HG03060 (cell line): Measurements from ENCODE around the gene CYTH3.
"Not testable (repeated sequence)": the region's sequence is repeated elsewhere in the genome, so short reads cannot be mapped to it uniquely, and the experiment has no call there.

Experiments
- ATAC-seq: cut with Tn5 transposase; IDR thresholded peaks from one replicate; pipeline ENCODE4 v1.9.1; 2021; ENCODE audit warnings: low read depth, moderate number of reproducible peaks; ENCODE audit not compliant: unreplicated experiment

The CYTH3 gene

DNA sequence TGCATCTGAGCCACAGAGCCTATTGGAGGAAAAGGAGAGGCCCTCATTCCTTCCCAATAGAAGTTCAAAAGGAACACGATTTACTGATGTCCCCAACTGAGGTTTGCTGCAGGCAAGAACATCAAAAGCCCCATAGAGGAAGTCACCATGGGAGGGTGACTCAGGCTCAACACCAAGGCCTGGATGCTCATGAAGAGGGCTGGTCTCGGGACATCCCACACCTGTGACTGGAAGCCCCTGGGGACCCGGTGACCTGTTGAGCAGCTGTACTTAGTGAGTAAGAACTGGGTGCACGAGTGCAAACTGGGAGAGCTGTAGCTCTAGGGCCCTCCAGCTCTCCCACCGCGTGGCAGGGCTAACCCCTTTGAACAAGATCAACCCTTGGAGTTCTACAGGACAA, 38.0 kb downstream of the CYTH3 start:
- no peak for ATAC-seq

DNA sequence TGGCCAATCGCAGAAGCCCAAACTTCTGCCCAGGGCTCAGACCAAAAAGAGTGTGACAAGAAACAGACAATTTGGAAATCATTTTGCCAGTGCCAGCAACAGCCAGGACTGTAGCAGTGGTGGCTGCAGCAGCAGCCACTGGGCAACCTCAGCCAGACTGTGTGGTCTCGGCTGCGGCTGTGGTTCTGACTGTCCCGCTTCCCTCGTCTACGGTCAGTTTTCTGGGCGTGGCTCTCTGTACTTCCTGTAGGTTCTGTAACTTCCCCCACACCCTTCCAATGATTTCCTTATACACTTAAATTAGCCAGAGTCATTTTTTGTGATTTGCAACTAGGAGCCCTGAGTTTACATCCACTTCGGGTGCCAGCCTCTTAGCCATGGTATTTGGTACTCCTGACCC, 39.9 kb downstream of the CYTH3 start:
- ATAC-seq: no peak

DNA sequence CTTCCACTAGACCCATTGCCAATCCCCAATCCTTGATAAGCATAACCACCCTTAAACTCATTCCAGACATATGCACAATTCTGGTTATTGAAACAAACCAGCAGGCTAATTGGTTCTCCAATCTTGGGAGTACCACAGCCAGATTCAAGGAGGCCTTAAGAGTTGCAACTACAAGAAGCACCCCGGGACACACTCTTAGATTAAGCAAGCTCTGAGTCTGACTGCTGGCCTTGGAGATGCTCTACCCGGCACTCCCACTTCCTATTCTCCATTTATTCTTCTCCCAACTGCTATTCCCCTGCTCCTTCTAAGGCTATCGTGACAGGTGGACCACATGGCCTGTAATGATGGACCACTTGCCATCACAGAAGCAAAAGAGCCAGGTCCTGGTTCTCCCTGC, 40.3 kb downstream of the CYTH3 start:
- ATAC-seq: no peak

DNA sequence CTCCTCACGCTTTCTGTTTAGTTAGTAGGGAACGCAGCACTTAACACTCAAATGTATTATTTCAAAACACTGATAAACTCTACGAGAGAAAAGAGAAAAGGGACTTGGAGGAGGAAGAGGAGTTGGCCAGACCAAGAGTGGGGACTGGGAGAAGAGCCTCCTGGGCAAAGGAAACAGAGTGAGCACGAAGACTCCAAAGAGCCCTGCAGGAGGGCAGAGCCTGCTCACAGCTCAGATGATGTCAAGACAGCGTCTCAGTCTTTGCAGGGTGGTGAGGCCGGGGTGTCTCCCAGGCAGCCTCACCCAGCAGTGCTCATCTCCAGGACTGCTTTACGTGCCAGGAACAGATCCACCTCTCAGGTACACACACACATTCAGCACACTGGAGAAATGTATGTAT, 41.2 kb downstream of the CYTH3 start:
- ATAC-seq: no peak

DNA sequence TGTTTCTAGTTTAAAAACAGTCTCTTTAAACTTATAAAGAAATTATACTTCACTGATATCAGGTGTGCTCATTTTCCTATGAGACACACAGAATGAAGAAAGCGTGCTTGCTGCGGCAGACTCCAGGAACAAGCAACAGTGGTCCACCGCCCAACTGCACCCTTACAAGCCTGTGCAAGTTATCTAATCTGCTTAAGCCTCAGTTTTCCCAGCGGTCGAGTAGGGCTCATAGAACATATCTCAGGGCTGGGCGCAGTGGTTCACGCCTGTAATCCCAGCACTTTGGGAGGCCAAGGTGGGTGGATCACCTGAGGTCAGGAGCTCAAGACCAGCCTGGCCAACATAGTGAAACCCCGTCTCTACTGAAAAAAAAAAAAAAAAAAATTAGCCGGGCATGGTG, 43.1 kb downstream of the CYTH3 start:
- ATAC-seq: not testable (repeated sequence)

DNA sequence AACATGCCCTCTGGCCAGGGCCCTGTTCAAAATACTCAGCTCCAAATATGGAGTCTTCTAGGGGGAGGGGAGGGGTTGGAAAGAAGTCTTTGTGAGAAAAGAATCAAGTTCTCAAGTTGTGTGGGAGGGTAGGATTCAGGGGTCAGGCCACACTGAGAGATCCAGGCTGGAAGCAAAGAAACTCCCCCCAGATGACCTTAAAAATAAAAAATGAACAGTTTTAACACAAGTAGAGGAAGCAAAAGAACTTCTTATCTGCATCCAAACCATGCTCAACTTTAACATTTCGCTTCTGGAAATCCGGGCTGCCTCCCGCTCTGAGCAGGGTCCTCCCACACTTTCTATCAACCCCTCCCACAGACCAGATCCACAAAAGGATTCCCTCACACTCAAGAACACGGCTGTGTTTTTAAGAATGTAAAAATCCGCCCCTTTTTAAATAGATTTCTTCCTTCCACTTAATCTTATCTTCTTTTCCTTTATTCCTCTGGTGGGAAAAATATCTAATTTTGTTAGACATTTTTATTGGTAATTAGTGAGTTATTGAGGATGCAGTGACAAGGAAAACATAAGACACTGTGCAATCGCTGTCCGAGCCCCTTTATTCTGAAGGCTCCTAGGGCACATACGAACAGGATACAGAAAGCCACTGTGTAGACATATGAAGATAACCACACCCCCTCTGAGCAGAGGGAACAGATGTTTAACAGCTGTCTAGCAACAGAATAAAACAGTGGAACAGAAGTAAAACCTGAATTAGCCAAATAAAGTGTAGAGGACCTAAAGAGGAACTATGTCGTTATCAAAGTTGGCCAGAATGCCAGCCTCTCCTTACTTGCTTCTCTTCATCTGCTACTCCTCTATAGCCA, 43.8 kb downstream of the CYTH3 start:
- ATAC-seq: no peak

DNA sequence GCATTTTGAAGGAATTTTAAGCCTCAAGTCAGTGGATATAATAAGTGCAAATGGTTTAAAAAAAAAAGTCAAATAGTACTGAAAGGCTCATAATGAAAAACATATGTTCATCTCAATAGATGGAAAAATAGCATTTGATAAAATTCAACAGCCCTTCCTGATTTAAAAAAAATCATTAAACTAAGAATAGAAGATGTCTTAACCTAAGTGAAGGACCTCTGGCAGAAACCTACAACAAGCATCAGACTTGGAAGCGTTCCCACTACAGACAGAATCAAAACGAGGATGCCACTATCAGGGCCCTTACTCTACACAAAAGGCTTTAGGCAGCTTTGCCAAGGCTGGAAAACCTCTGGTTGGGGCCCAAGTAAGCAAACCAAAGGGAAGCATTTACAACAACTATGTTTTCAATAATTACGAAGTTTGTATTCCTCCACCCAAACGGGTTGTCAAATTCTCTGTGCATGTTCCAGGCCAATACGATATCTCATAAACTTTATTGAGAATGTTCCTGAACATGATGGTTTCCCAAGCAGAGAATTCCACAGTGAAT, 45.1 kb downstream of the CYTH3 start:
- no peak for ATAC-seq

DNA sequence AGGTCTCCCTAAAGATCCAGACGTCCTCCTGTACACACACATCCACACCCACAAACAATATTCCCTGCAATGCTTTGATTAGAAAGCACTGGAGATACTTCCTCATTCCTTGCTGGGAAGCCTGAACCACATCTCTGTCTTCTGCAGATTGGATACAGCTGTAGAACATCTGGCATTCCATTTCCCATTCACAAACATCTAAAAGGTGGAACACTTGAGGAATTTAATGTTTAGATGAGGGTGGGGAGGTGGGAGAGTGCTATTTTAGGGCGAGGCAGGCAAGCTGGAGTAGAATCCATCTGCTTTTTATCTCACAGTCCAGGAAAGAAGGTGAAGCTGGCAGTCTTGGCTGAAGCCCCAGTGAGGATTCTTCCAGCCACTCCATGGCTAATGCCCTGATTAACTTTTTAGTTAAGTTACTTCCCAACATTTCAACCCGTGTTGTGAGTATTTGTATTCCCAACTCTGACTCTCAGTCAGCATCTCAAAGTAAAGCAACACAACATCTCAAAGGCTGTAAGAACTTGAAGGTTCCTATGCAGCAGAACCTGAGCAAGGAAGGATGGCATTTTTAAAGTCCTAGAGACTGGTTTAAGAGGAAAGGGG, 46.1 kb downstream of the CYTH3 start:
- ATAC-seq: no peak

DNA sequence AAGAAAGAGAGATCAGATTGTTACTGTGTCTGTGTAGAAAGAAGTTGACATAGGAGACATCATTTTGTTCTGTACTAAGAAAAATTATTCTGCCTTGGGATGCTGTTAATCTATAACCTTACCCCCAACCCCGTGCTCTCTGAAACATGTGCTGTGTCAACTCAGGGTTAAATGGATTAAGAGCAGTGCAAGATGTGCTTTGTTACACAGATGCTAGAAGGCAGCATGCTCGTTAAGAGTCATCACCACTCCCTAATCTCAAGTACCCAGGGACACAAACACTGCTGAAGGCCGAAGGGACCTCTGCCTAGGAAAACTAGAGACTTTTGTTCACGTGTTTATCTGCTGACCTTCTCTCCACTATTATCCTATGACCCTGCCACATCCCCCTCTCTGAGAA, 49.0 kb downstream of the CYTH3 start:
- not testable (repeated sequence) for ATAC-seq

DNA sequence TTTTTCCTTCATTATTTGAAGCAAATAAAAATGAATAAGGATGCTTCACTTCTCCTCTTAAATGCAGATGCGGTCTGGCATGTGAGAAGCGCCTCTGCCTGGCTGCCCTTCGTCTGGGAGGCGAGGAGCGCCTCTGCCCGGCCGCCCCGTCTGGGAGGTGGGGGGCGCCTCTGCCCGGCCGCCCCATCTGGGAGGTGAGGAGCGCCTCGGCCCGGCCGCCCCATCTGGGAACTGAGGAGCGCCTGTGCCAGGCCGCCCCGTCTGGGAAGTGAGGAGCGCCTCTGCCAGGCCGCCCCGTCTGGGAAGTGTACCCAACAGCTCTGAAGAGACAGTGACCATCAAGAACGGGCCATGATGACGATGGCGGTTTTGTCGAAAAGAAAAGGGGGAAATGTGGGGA, 49.4 kb downstream of the CYTH3 start:
- ATAC-seq: not testable (repeated sequence)

DNA sequence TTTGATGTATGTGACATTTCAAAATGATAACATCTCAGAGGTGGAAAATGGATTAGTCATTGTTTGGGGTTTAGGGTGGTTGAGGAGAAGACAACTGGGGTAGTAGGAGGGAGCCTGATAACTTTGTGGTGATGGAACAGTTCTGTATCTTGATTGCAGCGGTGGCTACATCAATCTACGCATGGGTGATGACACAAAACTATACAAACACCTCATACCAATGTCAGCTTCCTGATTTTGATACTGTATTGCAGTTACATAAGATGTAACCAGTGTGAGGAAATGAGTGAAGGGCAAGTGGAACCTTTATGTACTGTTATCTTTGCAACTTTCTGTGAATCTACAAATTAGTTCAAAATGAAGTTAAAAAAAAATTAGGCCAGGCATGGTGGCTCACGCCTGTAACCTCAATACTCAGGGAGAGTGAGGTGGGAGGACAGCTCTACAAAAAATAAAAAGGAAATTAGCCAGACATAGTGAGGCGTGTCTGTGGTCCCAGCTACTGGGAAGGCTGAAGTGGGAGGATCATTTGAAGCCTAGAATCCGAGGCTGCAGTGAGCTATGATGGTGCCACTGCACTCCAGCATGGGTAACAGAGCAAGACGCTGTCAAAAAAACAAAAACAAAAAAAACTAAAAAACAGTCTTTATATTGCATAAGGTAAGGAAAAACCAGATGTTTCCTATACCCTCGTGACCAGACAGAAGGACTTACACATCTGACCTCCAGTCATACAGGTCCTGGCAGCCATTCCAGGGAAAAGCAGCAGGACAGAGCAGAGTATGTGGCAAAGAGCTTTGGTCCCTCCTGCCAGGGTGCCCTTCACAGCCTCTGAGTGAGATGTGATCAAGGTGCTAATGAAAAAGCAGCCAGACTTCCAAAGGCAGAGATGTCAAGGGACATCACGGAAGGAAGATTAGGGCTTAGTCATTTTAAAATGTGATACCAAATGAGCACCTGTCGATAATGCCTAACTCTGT, 50.8 kb downstream of the CYTH3 start:
- ATAC-seq: no peak

DNA sequence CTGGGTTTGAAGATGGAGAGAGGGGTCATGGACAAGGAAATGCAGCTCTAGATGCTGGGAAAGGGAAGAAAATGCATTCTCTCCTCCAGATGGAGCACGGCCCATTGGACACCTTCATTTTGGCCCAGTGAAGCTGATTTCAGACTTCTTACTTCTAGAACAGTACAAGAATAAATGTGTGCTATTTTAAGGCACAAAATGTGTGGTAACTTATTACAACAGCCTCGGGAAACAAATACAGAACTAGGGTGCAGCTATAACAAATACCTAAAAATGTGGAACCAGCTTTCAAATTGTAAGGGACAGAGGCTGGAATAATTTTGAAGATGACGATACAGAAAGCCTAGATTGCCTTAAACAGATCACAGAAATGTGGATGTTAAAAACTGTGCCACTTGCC, 54.1 kb downstream of the CYTH3 start:
- no peak for ATAC-seq

DNA sequence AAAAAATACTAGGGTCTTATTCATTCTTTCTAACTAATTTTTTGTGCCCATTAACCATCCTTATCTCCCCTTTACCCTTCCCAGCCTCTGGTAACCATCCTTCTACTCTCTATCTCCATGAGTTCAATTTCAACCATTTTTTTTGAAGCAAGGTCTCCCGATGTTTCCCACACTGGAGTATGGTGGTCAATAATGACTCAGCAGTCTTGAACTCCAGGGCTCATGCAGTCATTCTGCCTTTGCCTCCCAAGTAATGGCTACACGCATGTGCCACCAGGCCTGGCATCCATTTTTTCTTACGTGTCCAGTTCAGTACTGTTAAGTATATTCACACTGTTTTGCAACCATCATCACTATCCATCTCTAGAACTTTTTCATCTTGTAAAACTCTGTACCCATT, 60.4 kb downstream of the CYTH3 start:
- no peak for ATAC-seq

DNA sequence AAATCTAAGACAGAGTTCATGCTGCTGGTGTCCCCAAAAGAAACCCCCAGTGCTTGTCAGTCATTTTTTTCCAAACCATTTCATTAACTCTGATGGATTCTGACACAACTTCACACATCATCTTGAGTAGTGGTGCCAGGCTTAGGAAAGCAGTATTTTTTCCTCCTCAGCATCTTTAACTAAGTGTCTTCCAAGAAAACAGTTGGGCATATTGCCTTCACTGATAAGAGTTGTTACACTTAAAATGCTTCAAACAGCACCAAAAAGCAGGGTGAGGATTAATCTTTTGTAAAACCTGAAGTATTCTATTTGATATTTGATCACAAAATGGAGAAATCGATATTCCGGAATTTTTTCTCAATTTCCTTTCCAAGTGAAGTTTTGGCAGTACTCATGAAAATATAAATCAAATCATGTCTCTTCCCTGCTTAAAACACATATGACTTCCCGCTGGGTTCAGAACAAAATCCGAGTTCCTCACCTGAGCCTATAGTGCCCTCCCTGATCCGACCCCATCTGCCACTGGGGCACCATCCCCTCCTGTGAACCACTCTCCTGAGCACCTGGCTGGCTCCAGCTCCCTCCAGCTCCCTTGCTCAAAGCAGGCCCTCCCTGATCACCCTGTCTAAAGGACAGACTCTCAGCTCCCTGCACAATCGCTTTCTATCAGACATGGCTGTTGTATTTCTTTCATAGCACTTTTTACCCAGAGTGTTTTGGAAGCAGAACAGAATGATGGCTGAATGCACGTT, 61.6 kb downstream of the CYTH3 start:
- ATAC-seq: no peak

DNA sequence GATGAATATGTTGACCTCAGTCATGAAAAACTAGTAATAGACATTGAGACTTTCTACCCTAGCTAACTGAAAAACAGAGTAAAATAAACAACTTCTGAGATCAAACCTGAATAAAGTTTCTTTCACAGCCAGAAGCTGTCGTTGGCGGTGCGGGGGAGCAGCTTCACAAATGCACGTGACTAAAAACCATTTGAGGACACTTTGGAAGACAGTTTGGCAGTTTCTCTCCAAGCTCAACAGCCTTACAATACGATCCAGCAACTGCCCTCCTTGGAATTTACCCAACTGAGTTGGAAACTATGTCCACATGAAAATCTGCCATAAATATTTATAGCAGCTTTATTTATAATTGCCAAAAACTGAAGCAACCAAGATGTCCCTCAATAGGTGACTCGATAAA, 63.1 kb downstream of the CYTH3 start:
- no peak for ATAC-seq

DNA sequence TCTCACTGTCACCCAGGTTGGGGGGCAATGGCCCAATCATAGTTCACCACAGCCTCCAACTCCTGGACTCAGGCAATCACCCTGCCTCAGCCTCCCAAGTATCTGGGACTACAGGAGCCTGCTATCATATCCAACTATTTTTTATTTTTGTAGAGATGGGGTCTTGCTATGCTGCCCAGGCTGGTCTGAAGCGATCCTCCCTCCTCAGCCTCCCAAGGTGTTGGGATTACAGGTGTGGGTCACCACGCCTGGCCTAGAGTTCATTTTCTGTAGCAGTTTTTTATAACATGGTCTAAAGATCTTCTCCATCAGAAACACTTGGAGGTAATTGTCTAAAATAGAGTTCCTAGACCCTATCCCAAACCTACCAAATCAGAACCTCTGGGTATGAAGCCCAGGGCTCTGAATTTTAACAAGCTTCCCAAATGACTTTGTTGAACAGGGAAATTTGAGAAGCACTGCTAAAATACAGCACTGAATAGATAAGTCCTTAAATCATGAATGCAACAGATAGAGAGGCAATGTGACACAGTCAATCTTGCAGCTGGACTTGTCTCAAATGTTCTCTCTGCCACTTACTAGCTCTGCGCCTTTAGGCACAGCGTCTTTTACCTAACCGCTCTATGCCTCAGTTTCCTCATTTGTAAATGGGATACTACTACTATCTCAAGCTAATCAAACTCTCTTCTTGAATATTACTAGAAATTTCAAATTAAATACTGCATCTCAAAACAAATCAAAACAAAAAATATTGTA, 63.7 kb downstream of the CYTH3 start:
- ATAC-seq: no peak

DNA sequence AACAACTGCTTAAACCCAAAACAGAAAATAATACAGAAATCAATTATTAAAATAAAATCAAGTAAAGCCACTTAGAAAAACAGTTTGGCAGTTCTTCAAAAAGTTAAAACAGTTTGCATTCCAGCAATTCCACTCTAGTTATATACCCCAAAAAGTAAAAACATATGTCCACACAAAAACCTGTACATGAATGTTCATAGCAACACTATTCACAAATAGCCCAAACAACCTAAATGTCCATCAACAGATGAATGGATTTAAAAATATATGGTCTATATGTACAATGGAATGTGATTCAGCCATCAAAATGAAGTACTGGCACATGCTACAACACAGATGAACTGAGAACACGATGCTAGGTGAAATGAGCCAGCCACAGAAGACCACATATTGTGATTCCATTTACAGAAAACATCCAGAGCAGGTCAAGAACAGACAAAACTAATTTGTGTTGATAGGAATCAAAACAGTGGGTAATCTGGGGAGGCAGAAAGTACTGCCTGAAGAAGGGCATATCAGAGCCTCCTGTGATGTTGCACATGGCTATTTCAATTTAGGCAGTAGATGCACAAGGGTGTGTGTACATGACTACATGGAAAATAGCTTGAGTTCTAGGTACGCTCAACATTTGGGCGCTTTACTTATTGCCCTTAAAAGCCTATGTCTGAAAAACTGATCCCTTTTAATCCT, 66.3 kb downstream of the CYTH3 start:
- no peak for ATAC-seq

DNA sequence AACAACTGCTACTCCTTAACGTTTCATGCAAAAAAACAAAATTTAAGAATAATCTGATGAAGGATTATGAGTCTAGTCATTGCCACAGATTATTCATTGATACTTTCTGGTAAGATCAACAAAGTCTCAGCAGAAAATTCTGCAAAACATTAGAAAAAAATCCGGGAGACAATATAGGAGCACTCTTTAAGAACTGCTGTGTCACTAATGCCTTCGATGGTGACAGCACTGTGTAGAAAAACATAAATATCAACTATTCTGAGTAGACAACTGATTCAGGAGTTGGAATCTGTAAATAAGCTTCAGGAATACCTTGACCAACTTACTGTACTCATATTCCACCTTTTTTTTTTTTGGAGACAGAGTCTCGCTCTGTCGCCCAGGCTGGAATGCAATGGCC, 69.0 kb downstream of the CYTH3 start:
- ATAC-seq: no peak

DNA sequence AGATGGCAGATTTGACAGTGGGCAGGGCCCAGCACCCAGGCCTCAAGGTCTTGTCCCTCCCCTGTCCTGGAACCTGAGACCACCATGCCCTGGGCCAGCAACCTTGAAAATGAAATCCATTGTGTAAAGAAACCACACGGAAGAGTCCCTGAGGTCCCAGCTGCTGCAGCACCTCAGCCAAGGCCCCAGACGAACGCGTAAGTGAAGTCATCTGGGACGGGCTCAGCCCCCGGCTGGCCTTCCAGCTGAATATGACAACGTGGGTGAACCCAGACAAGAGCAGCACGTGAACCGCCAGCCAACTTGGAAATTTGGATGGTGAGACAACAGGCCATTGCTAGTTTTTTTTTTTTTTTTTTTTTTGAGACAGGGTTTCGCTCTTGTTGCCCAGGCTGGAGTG, 70.3 kb downstream of the CYTH3 start:
- no peak for ATAC-seq
